HG02970 (cell line): ENCODE results near the gene WARS2.
A peak's percentile ranks its signal among the peaks of the same experiment; 100 is the strongest.
"Not testable (repeated sequence)": the region's sequence is repeated elsewhere in the genome, so short reads cannot be mapped to it uniquely, and the experiment has no call there.

Experiments
- ATAC-seq: cut with Tn5 transposase; IDR thresholded peaks from one replicate; pipeline ENCODE4 v1.9.1; 2021; ENCODE audit warnings: mild to moderate bottlenecking, moderate library complexity, moderate number of reproducible peaks; ENCODE audit not compliant: unreplicated experiment, low FRiP score

Gene WARS2

DNA sequence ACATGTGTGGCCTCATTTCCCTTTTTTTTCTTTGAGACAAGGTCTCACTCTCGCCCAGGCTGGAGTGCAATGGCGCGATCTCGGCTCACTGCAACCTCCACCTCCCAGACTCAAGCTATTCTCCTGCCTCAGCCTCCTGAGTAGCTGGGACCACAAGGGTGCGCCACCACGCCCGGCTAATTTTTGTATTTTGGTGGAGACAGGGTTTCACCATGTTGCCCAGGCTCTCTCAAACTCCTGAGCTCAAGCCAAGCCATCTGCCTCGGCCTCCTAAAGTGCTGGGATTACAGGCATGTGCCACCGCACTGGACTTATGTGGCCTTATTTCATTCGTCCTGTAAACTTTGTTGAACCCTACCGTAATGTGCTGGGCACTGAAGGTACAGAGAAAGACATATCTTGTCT is 569 bp upstream of the WARS2 start:
- ATAC-seq = no peak

- peak; percentile 28 for ATAC-seq
These were observed 636 bp downstream of the WARS2 start for GRCh38 chr1:119139857-119140176.

DNA sequence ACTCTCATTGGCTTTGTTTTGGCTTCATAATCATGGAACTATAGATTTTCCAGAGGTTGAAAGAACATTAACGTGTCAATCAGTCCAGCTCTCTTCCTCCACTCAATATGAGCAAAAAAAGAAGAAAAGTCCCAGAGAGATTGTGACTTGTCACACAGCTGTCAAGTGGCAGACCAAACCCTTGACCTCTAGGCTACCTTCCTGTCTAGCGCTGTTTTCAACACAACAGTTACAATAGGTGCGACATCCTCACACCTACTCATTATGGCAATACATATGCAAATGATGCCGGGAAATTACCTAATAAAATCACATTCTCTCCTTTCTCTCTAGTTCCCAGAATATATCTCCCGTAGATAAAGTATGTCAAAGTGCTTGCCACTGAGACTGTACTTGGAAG is 1.1 kb downstream of the WARS2 start:
- peak; percentile 41 for ATAC-seq

- ATAC-seq = no peak
These were observed 4.1 kb downstream of the WARS2 start for GRCh38 chr1:119136401-119136800.

DNA sequence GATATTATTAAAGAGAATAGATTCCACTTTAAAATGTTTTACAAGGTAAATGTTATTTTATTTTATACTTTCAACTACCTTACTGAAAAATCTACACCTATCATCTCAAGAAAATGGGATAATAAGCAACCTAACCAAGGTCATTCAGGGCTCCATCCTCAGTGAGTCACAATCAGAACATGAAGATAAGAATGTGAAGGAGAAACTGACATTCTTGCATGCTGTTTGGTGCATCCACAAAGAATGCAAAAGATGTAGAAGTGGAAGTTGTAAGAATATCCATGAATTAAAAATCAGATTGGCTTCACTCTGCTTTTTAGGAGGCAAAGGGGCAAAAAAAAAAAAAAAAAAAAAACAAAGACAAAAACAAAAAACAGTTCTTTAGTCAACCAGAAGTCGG is 6.5 kb downstream of the WARS2 start:
- no peak for ATAC-seq

DNA sequence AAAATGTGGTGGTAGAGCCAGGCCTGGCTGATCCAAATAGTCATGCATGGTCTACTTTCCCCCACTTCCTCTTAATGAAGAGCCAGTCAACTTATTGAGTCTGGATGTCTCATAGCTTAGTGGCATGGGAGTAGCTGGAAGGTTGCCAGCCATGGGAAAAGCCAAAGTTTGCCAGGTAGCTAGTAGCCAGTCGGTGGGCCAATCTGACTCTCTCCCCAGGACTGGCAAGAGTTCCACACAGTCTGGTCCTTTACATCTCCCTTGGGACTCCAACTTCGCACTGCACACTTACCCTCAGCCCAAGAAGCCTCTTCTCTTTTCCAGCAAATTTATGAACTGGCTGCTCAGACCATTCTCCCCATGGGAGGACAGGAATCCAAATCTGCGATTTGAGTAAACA is 8.3 kb downstream of the WARS2 start:
- ATAC-seq = no peak

GRCh38 chr1:119125874-119126273 is 14.6 kb downstream of the WARS2 start:
- ATAC-seq = no peak

DNA sequence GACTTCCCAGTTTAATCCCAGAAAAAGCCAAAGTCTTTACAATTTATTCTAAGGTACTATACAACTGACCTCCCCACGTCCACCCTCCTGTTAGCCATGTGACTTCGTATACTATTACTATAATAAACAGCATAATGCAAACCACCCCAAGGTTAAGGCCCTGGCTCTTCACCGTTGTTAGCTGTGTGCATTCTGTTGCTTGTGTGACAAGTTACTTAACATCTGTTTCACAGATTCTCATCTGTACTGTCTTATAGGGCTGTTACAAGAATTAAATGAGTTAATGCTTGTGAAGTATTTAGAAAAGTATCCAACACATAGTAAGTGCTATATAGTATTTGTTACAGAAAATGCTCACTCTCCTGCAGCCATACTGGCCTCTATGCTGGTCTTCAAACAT is 15.7 kb downstream of the WARS2 start:
- no peak for ATAC-seq

GRCh38 chr1:119121872-119122271 is 18.6 kb downstream of the WARS2 start:
- ATAC-seq = not testable (repeated sequence)

DNA sequence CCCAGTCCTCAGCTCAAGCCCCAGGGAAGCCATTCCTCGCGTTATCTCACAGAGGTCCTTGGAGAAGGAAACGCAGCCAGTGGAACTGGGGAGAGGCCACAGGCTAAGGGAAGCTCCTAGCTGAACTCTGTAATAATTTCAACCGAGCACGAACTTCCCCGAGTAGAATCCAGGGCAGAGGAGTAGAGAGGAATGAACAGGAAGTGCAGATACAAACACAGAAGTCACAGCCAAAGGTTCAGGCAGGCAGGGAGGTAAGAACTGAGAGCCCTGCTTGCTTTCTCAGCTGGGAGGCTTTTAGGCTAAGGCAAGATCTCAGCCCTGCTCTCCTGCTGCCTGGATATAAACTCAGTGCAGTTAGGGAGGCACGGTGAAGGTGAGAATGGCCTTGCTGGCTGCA is 23.7 kb downstream of the WARS2 start:
- ATAC-seq = no peak

- no peak for ATAC-seq
These were observed 24.7 kb downstream of the WARS2 start for GRCh38 chr1:119115736-119116135.

GRCh38 chr1:119115311-119115710 is 25.1 kb downstream of the WARS2 start:
- no peak for ATAC-seq

DNA sequence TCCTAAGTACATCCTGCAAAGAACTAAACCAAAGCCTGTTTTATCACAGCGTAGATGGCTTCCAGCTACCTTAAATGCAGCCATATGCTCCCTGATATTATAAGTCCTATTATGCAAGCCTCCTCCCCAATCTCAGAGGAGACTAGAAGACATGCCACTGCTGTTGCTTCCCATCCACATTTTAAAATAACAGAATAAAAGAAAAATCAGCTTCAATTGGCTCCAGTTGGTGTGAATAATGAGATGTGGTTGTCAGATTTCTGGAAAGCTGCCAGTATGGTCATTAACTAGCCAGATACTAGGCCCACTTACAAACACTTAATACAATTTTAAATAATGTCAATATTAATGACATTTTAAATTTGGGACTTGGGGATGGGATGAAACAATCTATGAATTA is 25.7 kb downstream of the WARS2 start:
- ATAC-seq = no peak

GRCh38 chr1:119112791-119113190 is 27.7 kb downstream of the WARS2 start:
- no peak for ATAC-seq

DNA sequence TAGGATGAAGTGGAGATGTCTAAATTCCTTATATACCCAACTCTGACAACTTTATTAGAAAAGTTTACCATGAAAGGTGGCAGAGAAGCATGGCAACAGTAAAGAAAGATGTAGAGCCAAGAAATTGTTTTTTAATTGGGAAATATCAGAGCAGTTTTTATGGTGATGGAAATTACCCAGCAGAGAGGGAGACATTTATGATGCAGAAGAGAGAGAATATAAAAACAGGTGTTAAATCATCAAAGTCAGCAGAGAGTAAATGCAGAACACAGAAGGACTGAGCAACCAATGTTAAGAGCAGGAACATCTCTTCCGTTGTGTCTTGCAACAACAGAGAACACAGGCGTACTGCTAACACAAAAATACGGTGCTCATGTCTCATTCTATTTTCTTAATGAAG is 28.2 kb downstream of the WARS2 start:
- no peak for ATAC-seq

- ATAC-seq = no peak
These were observed 31.5 kb downstream of the WARS2 start for GRCh38 chr1:119108988-119109387.

DNA sequence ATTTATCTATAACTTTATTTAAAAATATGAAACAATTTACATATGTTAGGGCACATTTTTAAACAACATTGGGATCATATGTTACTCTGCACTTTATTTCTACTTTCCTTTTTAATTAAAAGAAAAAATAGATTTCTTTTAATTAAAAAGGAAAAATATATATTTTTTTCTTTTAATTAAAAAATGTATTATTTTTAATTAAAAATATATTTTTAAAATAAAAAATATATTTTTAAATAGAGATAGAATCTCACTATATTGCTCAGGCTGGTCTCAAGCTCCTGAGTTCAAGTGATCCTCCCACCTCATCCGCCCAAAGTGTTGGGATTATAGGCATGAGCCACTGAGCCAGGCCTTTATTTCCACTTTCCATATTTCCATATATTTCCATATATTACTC is 36.7 kb downstream of the WARS2 start:
- no peak for ATAC-seq

GRCh38 chr1:119102051-119102450 is 38.4 kb downstream of the WARS2 start:
- ATAC-seq = no peak

GRCh38 chr1:119101563-119101962 is 38.9 kb downstream of the WARS2 start:
- no peak for ATAC-seq

GRCh38 chr1:119099775-119100174 is 40.7 kb downstream of the WARS2 start:
- no peak for ATAC-seq

GRCh38 chr1:119097380-119097779 is 43.1 kb downstream of the WARS2 start:
- ATAC-seq = no peak

GRCh38 chr1:119093721-119094120 is 46.7 kb downstream of the WARS2 start:
- ATAC-seq = no peak

DNA sequence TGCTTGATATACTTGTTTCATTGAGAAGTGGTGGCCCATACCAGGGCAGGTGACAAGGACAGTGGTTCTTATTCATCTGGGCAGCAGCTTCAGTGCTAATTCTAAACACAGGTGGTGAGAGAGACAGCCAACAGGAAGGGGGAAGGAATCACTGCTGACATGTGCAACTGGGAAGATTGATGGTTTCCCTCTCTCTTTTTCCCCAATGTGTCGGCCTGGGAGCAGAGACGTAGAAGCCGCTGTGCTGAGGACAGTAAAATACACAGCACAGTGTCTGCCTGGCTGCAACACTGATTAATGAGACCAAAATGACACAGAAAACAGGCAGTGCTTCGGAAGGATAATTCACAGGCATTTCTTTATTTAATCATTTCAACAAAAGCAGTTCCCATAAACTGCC is 48.8 kb downstream of the WARS2 start:
- no peak for ATAC-seq

GRCh38 chr1:119090250-119090649 is 50.2 kb downstream of the WARS2 start:
- ATAC-seq = no peak
